Cardiac muscle cell (in vitro differentiated cells and primary cell): ENCODE data around the gene CENPC. TPM values are rescaled to one million over a fixed set of nuclear protein-coding genes. Genes with fewer than 3 reads are reported as not detected.

Experiments
- DNase-seq, 2 donors: peaks; one replicate each; pipeline versions ENCODE4 v3.0.0 to v3.0.0-alpha.2; 2010 to 2017; ENCODE audit warnings: low read depth in 1 of 2, low spot score in 1 of 2
- H3K27ac ChIP-seq: fragments of 200-600 bp; sonication (generic); 2 replicates; pipeline ENCODE4 v1.5.1; 2016
- H3K27me3 ChIP-seq: fragments of 200-600 bp; sonication (generic); 2 replicates; pipeline ENCODE4 v1.6.0; 2016; ENCODE audit warnings: control low read depth
- H3K36me3 ChIP-seq: fragments of 200-600 bp; sonication (generic); 2 replicates; pipeline ENCODE4 v1.5.1; 2016; ENCODE audit warnings: control low read depth
- H3K4me1 ChIP-seq: fragments of 200-600 bp; sonication (generic); 2 replicates; pipeline ENCODE4 v1.8.1; 2017; ENCODE audit warnings: low read depth, mild to moderate bottlenecking, mixed run types
- H3K4me3 ChIP-seq: fragments of 200-600 bp; sonication (generic); 2 replicates; pipeline ENCODE4 v1.5.1; 2016; ENCODE audit warnings: mild to moderate bottlenecking
- H3K9me3 ChIP-seq: fragments of 200-600 bp; sonication (generic); 2 replicates; pipeline ENCODE4 v1.5.1; 2017; ENCODE audit warnings: low read depth, mild to moderate bottlenecking, control low read depth
- polyA plus RNA-seq: library from polyadenylated mRNA; unstranded; fragments of >200 nt; fragmentation: Nextera tagmentation; extraction: Ambion mirVana; gene quantifications from 2 replicates; pipeline ENCODE4 v1.2.1, GENCODE V29; 2016
- total RNA-seq: library from RNA; depleted of rRNA; stranded (reverse); fragments of >200 nt; gene quantifications from 2 replicates; pipeline ENCODE4 v1.2.3, GENCODE V29; 2016
- TF ChIP-seq, protein P1 (sequence below): IDR thresholded peaks from 2 replicates; pipeline ENCODE4 v1.5.1; 2012; ENCODE audit warnings: low read depth, mild to moderate bottlenecking, low read length

CENPC gene, protein sequence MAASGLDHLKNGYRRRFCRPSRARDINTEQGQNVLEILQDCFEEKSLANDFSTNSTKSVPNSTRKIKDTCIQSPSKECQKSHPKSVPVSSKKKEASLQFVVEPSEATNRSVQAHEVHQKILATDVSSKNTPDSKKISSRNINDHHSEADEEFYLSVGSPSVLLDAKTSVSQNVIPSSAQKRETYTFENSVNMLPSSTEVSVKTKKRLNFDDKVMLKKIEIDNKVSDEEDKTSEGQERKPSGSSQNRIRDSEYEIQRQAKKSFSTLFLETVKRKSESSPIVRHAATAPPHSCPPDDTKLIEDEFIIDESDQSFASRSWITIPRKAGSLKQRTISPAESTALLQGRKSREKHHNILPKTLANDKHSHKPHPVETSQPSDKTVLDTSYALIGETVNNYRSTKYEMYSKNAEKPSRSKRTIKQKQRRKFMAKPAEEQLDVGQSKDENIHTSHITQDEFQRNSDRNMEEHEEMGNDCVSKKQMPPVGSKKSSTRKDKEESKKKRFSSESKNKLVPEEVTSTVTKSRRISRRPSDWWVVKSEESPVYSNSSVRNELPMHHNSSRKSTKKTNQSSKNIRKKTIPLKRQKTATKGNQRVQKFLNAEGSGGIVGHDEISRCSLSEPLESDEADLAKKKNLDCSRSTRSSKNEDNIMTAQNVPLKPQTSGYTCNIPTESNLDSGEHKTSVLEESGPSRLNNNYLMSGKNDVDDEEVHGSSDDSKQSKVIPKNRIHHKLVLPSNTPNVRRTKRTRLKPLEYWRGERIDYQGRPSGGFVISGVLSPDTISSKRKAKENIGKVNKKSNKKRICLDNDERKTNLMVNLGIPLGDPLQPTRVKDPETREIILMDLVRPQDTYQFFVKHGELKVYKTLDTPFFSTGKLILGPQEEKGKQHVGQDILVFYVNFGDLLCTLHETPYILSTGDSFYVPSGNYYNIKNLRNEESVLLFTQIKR
- total RNA-seq (7.2 and 21.3 TPM in 2 replicates), polyA plus RNA-seq (9.1 and 19.2 TPM in 2 replicates)

DNA sequence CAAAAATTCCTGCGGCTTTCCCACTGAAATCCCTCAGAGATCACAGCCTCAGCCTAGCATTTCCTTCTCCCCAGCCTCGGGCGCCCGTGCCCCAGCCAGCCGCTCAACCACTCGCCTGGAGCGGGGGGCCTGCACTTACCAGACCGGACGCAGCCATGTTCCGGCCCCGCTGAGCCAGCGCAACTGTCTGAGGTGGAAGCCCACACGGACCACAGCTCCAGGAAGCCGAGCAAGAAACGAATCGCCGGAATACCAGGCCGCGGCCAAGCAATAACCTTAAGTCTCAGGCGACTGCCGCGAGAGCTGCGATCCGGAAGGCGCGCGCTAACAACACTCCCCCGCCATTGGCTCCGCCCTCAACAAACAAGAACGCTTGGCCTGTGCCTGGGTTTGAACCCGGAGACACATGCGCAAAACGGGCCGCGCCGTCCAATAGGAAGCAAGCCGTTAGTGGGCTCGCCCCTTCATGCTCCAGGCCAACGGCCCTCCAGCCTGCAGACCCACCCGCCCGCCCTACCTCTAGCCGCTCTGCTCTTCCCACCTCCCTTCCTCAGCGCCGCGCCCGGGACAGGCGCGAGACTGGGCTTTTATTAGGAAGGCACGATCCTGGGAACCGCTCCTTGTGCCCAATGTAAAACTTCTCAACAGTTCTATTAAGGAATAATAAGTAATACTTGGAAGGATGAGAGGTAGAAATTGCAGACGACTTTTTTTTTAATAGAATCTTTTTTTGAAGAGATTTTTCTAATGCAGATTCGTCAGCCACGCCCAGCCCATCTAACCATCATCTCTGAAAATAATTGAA is at the start of gene CENPC:
CENPC (minus strand) TSS at position 305 of the 805 bp plus-strand sequence; CDS start at position 157, 148 bp downstream.
- H3K4me1 ChIP-seq: peaks cover 6% of the 10 kb centered on the region
- peak within 1 kb of the TSS; percentile 98 for H3K27ac ChIP-seq
- no peaks in the 10 kb centered on the region for H3K36me3 ChIP-seq
- no peaks in the 10 kb centered on the region for H3K27me3 ChIP-seq
- TF ChIP-seq, protein P1, sequence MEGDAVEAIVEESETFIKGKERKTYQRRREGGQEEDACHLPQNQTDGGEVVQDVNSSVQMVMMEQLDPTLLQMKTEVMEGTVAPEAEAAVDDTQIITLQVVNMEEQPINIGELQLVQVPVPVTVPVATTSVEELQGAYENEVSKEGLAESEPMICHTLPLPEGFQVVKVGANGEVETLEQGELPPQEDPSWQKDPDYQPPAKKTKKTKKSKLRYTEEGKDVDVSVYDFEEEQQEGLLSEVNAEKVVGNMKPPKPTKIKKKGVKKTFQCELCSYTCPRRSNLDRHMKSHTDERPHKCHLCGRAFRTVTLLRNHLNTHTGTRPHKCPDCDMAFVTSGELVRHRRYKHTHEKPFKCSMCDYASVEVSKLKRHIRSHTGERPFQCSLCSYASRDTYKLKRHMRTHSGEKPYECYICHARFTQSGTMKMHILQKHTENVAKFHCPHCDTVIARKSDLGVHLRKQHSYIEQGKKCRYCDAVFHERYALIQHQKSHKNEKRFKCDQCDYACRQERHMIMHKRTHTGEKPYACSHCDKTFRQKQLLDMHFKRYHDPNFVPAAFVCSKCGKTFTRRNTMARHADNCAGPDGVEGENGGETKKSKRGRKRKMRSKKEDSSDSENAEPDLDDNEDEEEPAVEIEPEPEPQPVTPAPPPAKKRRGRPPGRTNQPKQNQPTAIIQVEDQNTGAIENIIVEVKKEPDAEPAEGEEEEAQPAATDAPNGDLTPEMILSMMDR: no peak
- H3K4me3 ChIP-seq: peak within 1 kb of the TSS; percentile 97
- H3K9me3 ChIP-seq: no peaks in the 10 kb centered on the region
- peak; percentile 98 to 99 for DNase-seq

DNA sequence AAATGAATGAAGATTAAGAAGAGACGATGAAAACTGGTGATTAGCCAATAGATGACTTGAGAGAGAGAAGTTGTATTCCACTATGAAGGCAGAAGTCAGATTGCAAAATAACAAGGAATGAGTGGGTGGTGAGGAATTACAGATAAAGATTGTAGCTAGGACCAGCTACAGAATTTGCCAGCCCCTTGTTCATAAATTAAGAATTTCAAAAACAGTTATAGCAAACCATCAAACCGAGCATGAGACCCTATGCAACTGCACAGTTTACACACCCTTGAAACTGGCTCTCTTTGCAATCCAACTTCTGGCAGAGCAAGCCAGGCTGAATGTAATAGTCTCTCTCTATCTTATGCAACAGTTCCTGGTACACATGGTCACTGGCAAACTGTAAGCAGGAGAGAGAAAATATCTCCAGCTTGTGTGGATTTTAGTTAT is 48.5 kb upstream of the CENPC start:
- no peak overlapping the region for H3K27ac ChIP-seq
- no peaks in the 10 kb centered on the region for H3K36me3 ChIP-seq
- TF ChIP-seq, protein P1: no peak
- H3K9me3 ChIP-seq: no peaks in the 10 kb centered on the region
- no peaks in the 10 kb centered on the region for H3K27me3 ChIP-seq
- no peak overlapping the region for H3K4me3 ChIP-seq
- no peaks in the 10 kb centered on the region for H3K4me1 ChIP-seq
- peak in 1 of 2 donors; percentile 91 for DNase-seq

DNA sequence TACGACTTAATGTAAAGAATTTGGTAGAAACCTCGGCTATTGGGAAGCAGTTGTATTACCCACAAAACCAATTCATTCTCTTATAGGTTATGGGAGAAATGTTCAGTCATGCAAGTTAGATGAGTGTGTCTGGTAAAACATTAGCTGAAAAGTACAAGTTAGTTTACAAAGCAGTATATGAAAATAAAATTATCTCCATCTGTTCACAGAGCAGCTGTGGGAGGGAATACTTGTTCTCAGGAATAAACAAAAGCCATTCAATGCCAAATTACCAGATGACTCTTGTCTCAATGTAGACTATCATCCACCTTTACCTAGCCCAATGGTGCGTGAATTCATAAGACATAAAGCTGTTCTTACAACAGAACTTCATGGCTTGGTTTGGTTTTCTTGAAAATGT is 41.9 kb upstream of the CENPC start:
- Histone ChIP-seq H3K36me3 (no peaks in the 10 kb centered on the region), H3K27me3 (no peaks in the 10 kb centered on the region), H3K27ac (no peak overlapping the region), H3K4me3 (no peak overlapping the region), H3K9me3 (no peaks in the 10 kb centered on the region), H3K4me1 (no peaks in the 10 kb centered on the region)
- TF ChIP-seq, protein P1: no peak
- DNase-seq: no peak

DNA sequence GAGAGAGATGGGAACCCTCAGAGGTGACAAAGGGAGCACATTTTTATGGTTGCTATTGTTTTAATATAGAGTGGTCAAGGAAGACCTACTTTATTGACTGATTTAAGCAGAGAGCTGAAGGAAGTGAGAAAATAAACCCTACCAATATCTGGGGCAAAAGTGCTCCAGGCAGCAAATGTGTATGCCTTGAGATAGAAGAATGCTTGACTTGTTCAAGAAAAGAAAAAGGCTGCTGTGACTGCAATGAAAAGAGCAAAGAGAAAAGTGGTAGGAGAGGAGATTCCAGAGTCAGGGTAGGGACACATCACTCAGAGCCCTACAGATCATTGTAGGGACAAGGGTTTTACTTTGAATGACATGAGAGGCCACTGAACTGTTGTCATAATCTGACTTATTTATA is 39.2 kb upstream of the CENPC start:
- no peaks in the 10 kb centered on the region for H3K36me3 ChIP-seq
- no peak overlapping the region for H3K4me3 ChIP-seq
- TF ChIP-seq, protein P1: no peak
- DNase-seq: no peak
- no peaks in the 10 kb centered on the region for H3K27me3 ChIP-seq
- no peaks in the 10 kb centered on the region for H3K9me3 ChIP-seq
- H3K4me1 ChIP-seq: no peaks in the 10 kb centered on the region
- no peak overlapping the region for H3K27ac ChIP-seq

DNA sequence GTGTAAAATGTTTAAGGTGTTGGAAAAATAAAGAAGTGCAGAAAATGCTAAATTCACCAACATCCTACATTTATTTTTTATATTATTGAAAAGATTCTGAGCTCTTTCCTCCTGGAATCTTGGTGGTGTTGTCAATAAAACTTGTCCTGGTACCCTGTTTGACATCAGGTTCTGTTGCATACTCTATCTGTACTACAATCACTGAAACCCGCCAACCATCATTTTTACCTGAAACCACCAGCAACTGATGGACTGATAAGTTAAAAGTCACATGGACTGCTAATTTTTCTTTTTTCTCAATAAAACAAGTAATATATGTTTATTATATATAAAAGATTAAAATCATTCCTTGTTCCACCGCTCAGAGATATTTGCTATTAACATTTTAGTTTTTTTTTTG is 36.6 kb upstream of the CENPC start:
- no peak overlapping the region for H3K4me3 ChIP-seq
- H3K27me3 ChIP-seq: no peaks in the 10 kb centered on the region
- no peak for DNase-seq
- H3K4me1 ChIP-seq: no peaks in the 10 kb centered on the region
- no peaks in the 10 kb centered on the region for H3K9me3 ChIP-seq
- no peaks in the 10 kb centered on the region for H3K36me3 ChIP-seq
- TF ChIP-seq, protein P1: no peak
- no peak overlapping the region for H3K27ac ChIP-seq
